A673 (cell line): ENCODE data around the gene RAP1B.

Experiments
- EZH2 ChIP-seq: fragments of 200-600 bp; sonication (generic); IDR thresholded peaks from 2 replicates; pipeline ENCODE4 v1.6.1; 2017; ENCODE audit warnings: borderline replicate concordance, low read depth, mild to moderate bottlenecking, mixed read lengths, antibody characterized with exemption, low read length; ENCODE audit not compliant: poor library complexity, severe bottlenecking
- TF ChIP-seq, protein P1 (sequence below): fragments of 300-800, 200-600 bp; sonication (generic); conservative IDR thresholded peaks from 2 replicates; pipeline ENCODE4 v1.5.1; 2017; ENCODE audit warnings: low read depth, mild to moderate bottlenecking, antibody characterized with exemption, low read length, moderate library complexity, mixed read lengths

- TF ChIP-seq, protein P1, sequence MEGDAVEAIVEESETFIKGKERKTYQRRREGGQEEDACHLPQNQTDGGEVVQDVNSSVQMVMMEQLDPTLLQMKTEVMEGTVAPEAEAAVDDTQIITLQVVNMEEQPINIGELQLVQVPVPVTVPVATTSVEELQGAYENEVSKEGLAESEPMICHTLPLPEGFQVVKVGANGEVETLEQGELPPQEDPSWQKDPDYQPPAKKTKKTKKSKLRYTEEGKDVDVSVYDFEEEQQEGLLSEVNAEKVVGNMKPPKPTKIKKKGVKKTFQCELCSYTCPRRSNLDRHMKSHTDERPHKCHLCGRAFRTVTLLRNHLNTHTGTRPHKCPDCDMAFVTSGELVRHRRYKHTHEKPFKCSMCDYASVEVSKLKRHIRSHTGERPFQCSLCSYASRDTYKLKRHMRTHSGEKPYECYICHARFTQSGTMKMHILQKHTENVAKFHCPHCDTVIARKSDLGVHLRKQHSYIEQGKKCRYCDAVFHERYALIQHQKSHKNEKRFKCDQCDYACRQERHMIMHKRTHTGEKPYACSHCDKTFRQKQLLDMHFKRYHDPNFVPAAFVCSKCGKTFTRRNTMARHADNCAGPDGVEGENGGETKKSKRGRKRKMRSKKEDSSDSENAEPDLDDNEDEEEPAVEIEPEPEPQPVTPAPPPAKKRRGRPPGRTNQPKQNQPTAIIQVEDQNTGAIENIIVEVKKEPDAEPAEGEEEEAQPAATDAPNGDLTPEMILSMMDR: no peak
- no peak for TF ChIP-seq EZH2
Observed at GRCh38 chr12:68608191-68608590, 2.5 kb upstream of the RAP1B start.
